B cell (primary cell): ENCODE data around the gene ANGPT4. TPM values are rescaled to one million over a fixed set of nuclear protein-coding genes. Genes with fewer than 3 reads are reported as not detected.

ENCODE experiments used
- ATAC-seq: fragments of 200-7000 bp; cut with Tn5 transposase; one replicate; pipeline ENCODE4 v1.10.0; 2021; ENCODE audit warnings: low read depth, mild to moderate bottlenecking, moderate number of reproducible peaks, moderate library complexity
- CTCF ChIA-PET: fragments of 350-600 bp; sonication (Branson Sonifier 250); formaldehyde crosslinking; loops from one replicate; lab custom pipeline; 2021; ENCODE audit warnings: antibody characterized with exemption, inconsistent platforms; lab: Charles Lee
- POLR2A ChIA-PET: fragments of 350-600 bp; sonication (Branson Sonifier 250); formaldehyde crosslinking; loops from one replicate; lab custom pipeline; 2021; ENCODE audit warnings: antibody characterized with exemption; lab: Charles Lee
- DNase-seq: peaks from one replicate; pipeline ENCODE4 v3.0.0; 2013
- H2AFZ ChIP-seq: 2 replicates; pipeline ENCODE4 v1.6.1; 2012; ENCODE audit warnings: mild to moderate bottlenecking, low read depth, low read length; ENCODE audit not compliant: insufficient read depth, poor library complexity, severe bottlenecking
- H3K27ac ChIP-seq, 2 donors: 1 replicate in 1 of 2; 2 replicates in 1 of 2; pipeline ENCODE4 v1.5.1; 2012 to 2013; ENCODE audit warnings: low read length in 2 of 2, mild to moderate bottlenecking in 2 of 2, moderate library complexity in 1 of 2
- H3K27me3 ChIP-seq, 4 experiments: fragments of 200-600 bp in 1 of 4; sonication (generic) in 1 of 4; replicated peaks in 1 of 4; 1 replicate in 2 of 4; 2 replicates in 2 of 4; pipeline versions ENCODE4 v1.6.1 to v1.7.0; 2013 to 2016; ENCODE audit warnings: low read length in 3 of 4, mild to moderate bottlenecking in 2 of 4, mixed read lengths in 1 of 4, moderate library complexity in 1 of 4; ENCODE audit not compliant: insufficient read depth in 4 of 4, control insufficient read depth in 3 of 4; ENCODE audit errors: control extremely low read depth in 1 of 4
- H3K36me3 ChIP-seq, 2 experiments: replicated peaks in 1 of 2; 1 replicate in 1 of 2; 2 replicates in 1 of 2; pipeline versions ENCODE4 v1.6.1 to v1.7.1; 2013; ENCODE audit warnings: low read length in 1 of 2; ENCODE audit not compliant: insufficient read depth in 2 of 2, control insufficient read depth in 1 of 2; ENCODE audit errors: control extremely low read depth in 1 of 2, extremely low read depth in 1 of 2
- H3K4me1 ChIP-seq, 2 donors: fragments of 200-600 bp in 1 of 2; sonication (generic) in 1 of 2; 1 replicate in 1 of 2; 2 replicates in 1 of 2; pipeline versions ENCODE4 v1.5.1 to v1.6.1; 2013 to 2017; ENCODE audit warnings: low read length in 2 of 2; ENCODE audit not compliant: control insufficient read depth in 2 of 2, insufficient read depth in 2 of 2
- H3K4me2 ChIP-seq: replicated peaks from 2 replicates; pipeline ENCODE3; 2012; ENCODE audit warnings: mild to moderate bottlenecking, low read depth, low read length; ENCODE audit not compliant: poor library complexity, severe bottlenecking
- H3K4me3 ChIP-seq, 5 experiments: fragments of 200-600 bp in 1 of 5; sonication (generic) in 1 of 5; 1 replicate in 3 of 5; 2 replicates in 2 of 5; pipeline versions ENCODE4 v1.5.1 to v1.7.0; 2011 to 2016; ENCODE audit warnings: low read length in 4 of 5, mild to moderate bottlenecking in 4 of 5, low read depth in 2 of 5, control low read depth in 1 of 5, moderate library complexity in 1 of 5; ENCODE audit not compliant: insufficient read depth in 1 of 5; ENCODE audit errors: control extremely low read depth in 1 of 5, extremely low read depth in 1 of 5
- H3K79me2 ChIP-seq: fragments of 200-600 bp; sonication (generic); one replicate; pipeline ENCODE4 v1.6.0; 2016; ENCODE audit warnings: low read length; ENCODE audit not compliant: control insufficient read depth, insufficient read depth
- H3K9ac ChIP-seq: fragments of 200-600 bp; sonication (generic); 2 replicates; pipeline ENCODE4 v1.6.1; 2017; ENCODE audit warnings: mild to moderate bottlenecking, low read length, moderate library complexity
- H3K9me3 ChIP-seq, 3 donors: one replicate each; pipeline versions ENCODE4 v1.6.1 to v1.7.1; 2013; ENCODE audit warnings: low read length in 2 of 3; ENCODE audit not compliant: control insufficient read depth in 2 of 3, insufficient read depth in 1 of 3; ENCODE audit errors: control extremely low read depth in 1 of 3
- H4K20me1 ChIP-seq: 2 replicates; pipeline ENCODE4 v1.6.0; 2012; ENCODE audit warnings: mild to moderate bottlenecking, low read length; ENCODE audit not compliant: insufficient read depth, control insufficient read depth, poor library complexity, severe bottlenecking
- H3K27ac Mint-ChIP-seq: one replicate; pipeline ENCODE4 v1.8.0; 2021; ENCODE audit warnings: mixed read lengths
- H3K27me3 Mint-ChIP-seq: one replicate; pipeline ENCODE4 v1.8.0; 2021; ENCODE audit warnings: mixed read lengths
- H3K4me1 Mint-ChIP-seq: one replicate; pipeline ENCODE4 v1.8.0; 2021; ENCODE audit warnings: mixed read lengths
- H3K4me3 Mint-ChIP-seq: one replicate; pipeline ENCODE4 v1.8.0; 2021; ENCODE audit warnings: mixed read lengths
- H3K9me3 Mint-ChIP-seq: one replicate; pipeline ENCODE4 v1.8.0; 2022; ENCODE audit warnings: mixed read lengths; ENCODE audit not compliant: insufficient read depth
- CTCF ChIP-seq: fragments of 200-600 bp; IDR thresholded peaks from one replicate; pipeline ENCODE4 v1.8.0; 2022; ENCODE audit warnings: antibody characterized with exemption, mild to moderate bottlenecking
- EZH2 ChIP-seq: IDR thresholded peaks from 2 replicates; pipeline ENCODE4 v1.6.1; 2012; ENCODE audit warnings: borderline replicate concordance, low read depth, mild to moderate bottlenecking, moderate library complexity, low read length; ENCODE audit not compliant: insufficient read depth, poor library complexity, severe bottlenecking
- WGBS: methylation state at CpG from one replicate; pipeline ENCODE4 v1.1.5; 2013; ENCODE audit warnings: missing lambda C conversion rate; ENCODE audit not compliant: insufficient coverage; 5-methylcytosine and 5-hydroxymethylcytosine counted together
- intact Hi-C: fragments of 100-400 bp; cut with micrococcal nuclease; formaldehyde crosslinking; loops from one replicate; pipeline ENCODE4 v1.10.0; 2022
- polyA plus RNA-seq: library from polyadenylated mRNA; depleted of rRNA; stranded (reverse); fragments of >200 nt; gene quantifications from 2 replicates; pipeline ENCODE4 v1.2.3, GENCODE V29; 2012
- total RNA-seq, 2 donors: library from RNA; stranded (reverse); fragments of 120-200 nt in 1 of 2; gene quantifications; 1 replicate in 1 of 2; 2 replicates in 1 of 2; pipeline versions ENCODE4 v1.2.3 to v1.2.4, GENCODE V29; 2013 to 2022

ANGPT4 gene
- total and polyA plus RNA-seq, 2 donors (not counting 1 experiment from before 2014, with no cell fraction given) = not detected

- H3K4me3 Mint-ChIP-seq = peak overlapping the region; percentile 86
- H3K4me1 ChIP-seq = peaks cover 64% of the 10 kb centered on the region in 2 donors
- DNase-seq (peak; percentile 92), ATAC-seq (peak; percentile 98)
- H3K27ac ChIP-seq = peak overlapping the region; percentile 10 to 80
- H2AFZ ChIP-seq = peak overlapping the region; percentile 83
- peaks cover 60% of the 10 kb centered on the region for H4K20me1 ChIP-seq
- peaks cover 0 to 1% of the 10 kb centered on the region in 2 experiments for H3K36me3 ChIP-seq
- ChIA-PET POLR2A (interaction anchor here (0.6 to 0.9 kb wide), 5 partner anchors 11 to 1271 kb away, joined by 3 to 14 read pairs (median 5); partner anchors contain the start of gene FAM110A), CTCF (interaction anchor here (1.1 to 6.7 kb wide), 3 partner anchors 12 to 111 kb away, joined by 3 to 46 read pairs (median 5); partner anchors contain the start of gene FAM110A)
- H3K9me3 ChIP-seq = peaks cover 0 to 7% (median 0%) of the 10 kb centered on the region in 3 donors
- H3K4me3 ChIP-seq = peak overlapping the region in 4 of 5 experiments; percentile 65 to 77 (median 68)
- peak overlapping the region; percentile 79 for H3K9ac ChIP-seq
- no peaks in the 10 kb centered on the region for H3K9me3 Mint-ChIP-seq
- peaks cover 0 to 19% (median 6%) of the 10 kb centered on the region in 4 experiments for H3K27me3 ChIP-seq
- peak overlapping the region; percentile 71 for H3K27ac Mint-ChIP-seq
- no peak for TF ChIP-seq EZH2
- no peak for TF ChIP-seq CTCF
- intact Hi-C loops = loop anchor here (1.0 kb wide), 1 partner anchor 11 kb away; the partner anchor contains the start of gene FAM110A
- WGBS = 10% methylated on average over 45 of the region's 47 CpGs
- H3K4me2 ChIP-seq = peak overlapping the region; percentile 99
- H3K4me1 Mint-ChIP-seq = peaks cover 60% of the 10 kb centered on the region
- H3K27me3 Mint-ChIP-seq = peaks cover 4% of the 10 kb centered on the region
- H3K79me2 ChIP-seq = peaks cover 91% of the 10 kb centered on the region
Measured at GRCh38 chr20:844473-845225, 71.5 kb downstream of the ANGPT4 start.
